ENCODE results near the gene ZNF485.
"Not testable (repeated sequence)": the region's sequence is repeated elsewhere in the genome, so short reads cannot be mapped to it uniquely, and the experiment has no call there.

The ZNF485 gene

DNA sequence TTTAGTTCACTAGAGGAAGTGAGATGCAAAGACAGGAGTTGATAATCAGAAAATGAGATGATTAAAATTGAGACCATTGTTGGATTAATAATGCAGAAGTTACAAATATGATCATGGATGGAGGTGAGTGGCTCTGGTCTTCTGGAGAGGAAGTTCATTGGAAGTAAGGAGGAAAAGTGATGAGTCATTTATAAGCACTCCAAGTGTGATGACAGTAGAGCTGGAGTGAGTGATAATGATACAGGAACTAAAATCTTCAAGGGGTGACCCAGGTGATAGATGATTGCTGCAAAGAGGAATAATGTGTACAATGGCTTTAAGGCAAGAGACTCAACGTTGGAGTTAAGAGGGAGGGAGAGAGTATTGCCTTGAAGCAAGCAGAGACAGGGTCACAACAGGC is 21.7 kb downstream of the ZNF485 start:
- H3K27ac ChIP-seq: no peak overlapping the region
- TF ChIP-seq, protein P1, sequence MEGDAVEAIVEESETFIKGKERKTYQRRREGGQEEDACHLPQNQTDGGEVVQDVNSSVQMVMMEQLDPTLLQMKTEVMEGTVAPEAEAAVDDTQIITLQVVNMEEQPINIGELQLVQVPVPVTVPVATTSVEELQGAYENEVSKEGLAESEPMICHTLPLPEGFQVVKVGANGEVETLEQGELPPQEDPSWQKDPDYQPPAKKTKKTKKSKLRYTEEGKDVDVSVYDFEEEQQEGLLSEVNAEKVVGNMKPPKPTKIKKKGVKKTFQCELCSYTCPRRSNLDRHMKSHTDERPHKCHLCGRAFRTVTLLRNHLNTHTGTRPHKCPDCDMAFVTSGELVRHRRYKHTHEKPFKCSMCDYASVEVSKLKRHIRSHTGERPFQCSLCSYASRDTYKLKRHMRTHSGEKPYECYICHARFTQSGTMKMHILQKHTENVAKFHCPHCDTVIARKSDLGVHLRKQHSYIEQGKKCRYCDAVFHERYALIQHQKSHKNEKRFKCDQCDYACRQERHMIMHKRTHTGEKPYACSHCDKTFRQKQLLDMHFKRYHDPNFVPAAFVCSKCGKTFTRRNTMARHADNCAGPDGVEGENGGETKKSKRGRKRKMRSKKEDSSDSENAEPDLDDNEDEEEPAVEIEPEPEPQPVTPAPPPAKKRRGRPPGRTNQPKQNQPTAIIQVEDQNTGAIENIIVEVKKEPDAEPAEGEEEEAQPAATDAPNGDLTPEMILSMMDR (IDR thresholded peaks at IDR 0.05): no peak
- TF ChIP-seq ZFX (IDR thresholded peaks at IDR 0.05; ENCODE audit: borderline replicate concordance): no peak

DNA sequence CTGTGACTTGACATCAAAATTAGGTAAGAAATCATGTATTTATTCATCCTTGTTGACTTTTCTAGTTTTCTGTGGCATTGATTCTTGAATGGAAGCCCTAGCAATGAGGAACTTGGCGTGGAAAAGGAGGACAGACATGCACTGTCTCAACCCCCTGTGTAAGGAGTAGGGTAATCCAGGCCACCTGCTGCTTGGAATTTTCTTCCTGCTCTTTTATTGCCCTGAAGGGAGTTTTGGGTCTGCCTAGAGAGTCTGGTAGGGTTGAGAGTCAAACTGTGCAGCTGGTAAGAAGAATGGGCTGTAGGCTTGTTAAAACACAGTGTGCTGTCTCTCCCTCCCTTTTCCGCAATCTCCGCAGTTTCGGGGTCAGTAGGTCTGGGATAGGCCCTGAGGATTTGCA is 22.7 kb downstream of the ZNF485 start:
- H3K27ac ChIP-seq: no peak overlapping the region
- no peak for TF ChIP-seq ZFX (IDR thresholded peaks at IDR 0.05; ENCODE audit: borderline replicate concordance)
- TF ChIP-seq, protein P1 (IDR thresholded peaks at IDR 0.05): no peak

DNA sequence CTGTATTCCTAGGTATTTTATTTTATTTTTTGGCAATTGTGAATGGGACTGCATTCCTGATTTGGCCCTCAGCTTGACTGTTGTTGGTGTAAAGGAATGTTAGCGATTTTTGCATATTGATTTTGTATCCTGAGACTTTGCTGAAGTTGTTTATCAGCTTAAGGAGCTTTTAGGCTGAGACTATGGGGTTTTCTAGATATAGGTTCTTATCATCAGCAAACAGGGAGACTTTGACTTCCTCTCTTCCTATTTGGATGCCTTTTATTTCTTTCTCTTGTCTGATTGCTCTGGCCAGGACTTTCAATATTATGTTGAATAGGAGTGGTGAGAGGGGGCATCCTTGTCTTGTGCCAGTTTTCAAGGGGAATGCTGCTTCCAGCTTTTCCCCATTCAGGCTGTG is 29.6 kb downstream of the ZNF485 start:
- H3K27ac ChIP-seq: not testable (repeated sequence)

DNA sequence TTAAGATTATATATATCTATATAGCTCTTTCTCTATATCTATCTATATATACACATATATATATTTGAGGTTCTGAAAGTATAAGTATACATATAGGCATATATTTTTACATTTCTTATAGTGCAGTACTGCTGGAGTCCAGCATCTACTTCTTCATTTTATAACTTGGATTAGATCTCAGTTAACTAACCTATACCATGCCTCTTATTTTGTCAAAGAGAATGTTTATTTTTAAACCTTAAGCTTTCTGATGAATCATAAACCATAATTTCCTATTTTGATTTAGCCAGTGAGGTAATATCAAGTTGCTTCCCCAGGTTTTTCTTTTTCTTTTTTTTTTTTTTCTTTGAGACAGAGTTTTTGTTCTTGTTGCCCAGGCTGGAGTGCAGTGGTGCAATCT is 34.4 kb downstream of the ZNF485 start:
- TF ChIP-seq ZFX (IDR thresholded peaks at IDR 0.05; ENCODE audit: borderline replicate concordance): no peak
- TF ChIP-seq, protein P1 (IDR thresholded peaks at IDR 0.05): no peak
- no peak overlapping the region for H3K27ac ChIP-seq

DNA sequence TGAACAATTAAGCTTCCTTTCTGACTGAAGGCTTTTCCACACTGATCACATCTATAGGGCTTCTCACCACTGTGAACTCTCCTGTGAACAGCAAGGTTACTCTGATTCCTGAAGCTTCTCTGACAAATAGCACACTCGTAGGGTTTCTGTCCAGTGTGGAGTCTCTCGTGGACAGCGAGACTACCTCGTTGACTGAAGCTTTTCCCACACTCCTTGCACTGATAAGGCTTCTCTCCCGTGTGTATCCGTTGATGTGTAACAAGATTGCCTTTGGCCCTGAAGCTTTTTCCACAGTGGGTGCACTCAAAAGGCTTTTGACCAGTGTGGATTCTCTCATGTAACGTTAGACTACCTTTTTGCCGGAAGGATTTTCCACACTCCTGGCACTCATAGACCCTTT is 38.0 kb downstream of the ZNF485 start:
- no peak overlapping the region for H3K27ac ChIP-seq
- TF ChIP-seq, protein P1 (IDR thresholded peaks at IDR 0.05): no peak
- no peak for TF ChIP-seq ZFX (IDR thresholded peaks at IDR 0.05; ENCODE audit: borderline replicate concordance)

DNA sequence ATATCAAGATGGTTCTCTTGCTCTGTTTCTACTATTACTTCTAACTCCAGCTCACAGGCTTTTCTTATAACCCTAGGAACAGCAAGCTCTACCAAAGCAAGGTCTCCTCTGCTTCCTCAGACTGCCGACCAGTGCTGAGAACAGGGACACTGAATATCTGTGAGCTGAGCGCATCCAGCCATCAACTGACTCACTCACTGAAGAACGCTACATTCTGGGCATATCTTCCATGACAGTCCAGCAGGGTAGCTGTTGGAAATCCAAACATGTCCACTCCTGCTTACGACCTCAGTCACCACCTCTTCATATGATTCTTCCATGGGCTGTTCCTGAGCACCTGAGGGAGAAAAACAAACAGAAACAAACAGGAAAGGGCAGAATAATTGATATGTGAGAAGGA is 39.6 kb downstream of the ZNF485 start:
- TF ChIP-seq, protein P1 (IDR thresholded peaks at IDR 0.05): no peak
- no peak for TF ChIP-seq ZFX (IDR thresholded peaks at IDR 0.05; ENCODE audit: borderline replicate concordance)
- no peak overlapping the region for H3K27ac ChIP-seq

DNA sequence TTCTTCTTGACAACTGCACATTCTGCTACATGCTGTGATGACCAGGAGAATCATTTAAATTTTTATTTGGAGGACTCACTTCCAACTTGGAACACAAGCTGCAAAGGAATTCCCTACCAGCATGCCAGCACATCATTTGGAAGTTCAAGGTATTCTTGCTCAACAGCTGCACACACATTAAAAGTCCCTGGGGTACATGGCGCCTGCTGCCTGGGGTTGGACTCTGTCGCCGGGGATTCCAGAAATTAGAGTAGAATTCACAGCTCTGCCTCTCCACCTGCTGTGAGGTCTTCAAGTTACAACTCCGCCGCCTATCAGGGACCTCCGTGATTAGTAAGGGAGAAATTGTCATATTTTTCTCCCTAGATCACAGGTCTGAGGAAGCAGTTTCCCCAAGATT is 41.3 kb downstream of the ZNF485 start:
- no peak overlapping the region for H3K27ac ChIP-seq
- no peak for TF ChIP-seq ZFX (IDR thresholded peaks at IDR 0.05; ENCODE audit: borderline replicate concordance)
- TF ChIP-seq, protein P1 (IDR thresholded peaks at IDR 0.05): no peak

DNA sequence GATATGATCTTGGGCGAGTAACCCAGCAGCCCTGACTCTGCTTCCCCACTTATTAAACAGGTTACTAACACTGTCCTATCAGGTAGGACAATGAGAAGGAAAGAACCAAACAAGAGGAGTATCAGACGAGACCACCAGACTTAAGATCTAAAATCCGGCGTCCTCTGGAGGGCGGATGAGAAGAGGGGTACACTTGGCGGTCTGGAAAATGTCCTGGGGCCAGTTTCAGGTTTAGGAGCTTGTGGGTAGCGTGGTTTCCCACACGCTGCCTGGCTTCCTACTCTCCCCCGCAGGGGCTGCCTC is 41.8 kb downstream of the ZNF485 start:
- TF ChIP-seq, protein P1 (IDR thresholded peaks at IDR 0.05): no peak
- TF ChIP-seq ZFX (IDR thresholded peaks at IDR 0.05; ENCODE audit: borderline replicate concordance): no peak

More for the DNA sequence above, 41.8 kb downstream of the ZNF485 start:
- H3K27ac ChIP-seq: no peak overlapping the region

Data from 22Rv1 (cell line).